Renal pelvis (tissue), 4 donors: ENCODE data around the gene SGCD. TPM values are rescaled to one million over a fixed set of nuclear protein-coding genes. Genes with fewer than 3 reads are reported as not detected.

Source experiments
- DNase-seq: peaks from one replicate; pipeline ENCODE4 v3.0.0-alpha.2; 2013
- polyA plus RNA-seq, 3 donors: library from polyadenylated mRNA; unstranded; fragments of 120-200 nt; gene quantifications; one replicate each; pipeline ENCODE4 v1.2.1, GENCODE V29; 2013; ENCODE audit not compliant: insufficient read length in 3 of 3

The SGCD gene
- polyA plus RNA-seq, 3 donors = 5.2 to 6.7 (median 6.2) TPM

DNA sequence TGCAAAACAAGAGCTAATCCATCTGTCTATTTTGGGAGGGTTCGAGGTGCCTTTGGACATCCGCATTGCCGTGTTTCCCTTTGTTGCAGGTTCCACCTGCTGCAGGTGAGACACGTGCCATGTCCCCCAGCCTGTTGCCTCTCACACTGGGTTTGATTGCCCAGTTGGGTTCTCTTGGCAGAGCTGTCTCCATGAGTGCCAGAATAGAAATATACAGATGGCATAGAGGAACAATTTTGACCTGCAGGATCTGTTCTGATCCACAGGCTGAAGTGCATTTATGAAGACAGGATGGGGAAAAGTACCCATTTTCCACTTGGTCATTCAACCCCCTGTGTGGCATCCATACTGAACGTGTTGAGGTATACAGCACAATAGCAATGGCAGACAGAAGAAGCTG lies 178.1 kb downstream of the SGCD start:
- DNase-seq = no peak

DNA sequence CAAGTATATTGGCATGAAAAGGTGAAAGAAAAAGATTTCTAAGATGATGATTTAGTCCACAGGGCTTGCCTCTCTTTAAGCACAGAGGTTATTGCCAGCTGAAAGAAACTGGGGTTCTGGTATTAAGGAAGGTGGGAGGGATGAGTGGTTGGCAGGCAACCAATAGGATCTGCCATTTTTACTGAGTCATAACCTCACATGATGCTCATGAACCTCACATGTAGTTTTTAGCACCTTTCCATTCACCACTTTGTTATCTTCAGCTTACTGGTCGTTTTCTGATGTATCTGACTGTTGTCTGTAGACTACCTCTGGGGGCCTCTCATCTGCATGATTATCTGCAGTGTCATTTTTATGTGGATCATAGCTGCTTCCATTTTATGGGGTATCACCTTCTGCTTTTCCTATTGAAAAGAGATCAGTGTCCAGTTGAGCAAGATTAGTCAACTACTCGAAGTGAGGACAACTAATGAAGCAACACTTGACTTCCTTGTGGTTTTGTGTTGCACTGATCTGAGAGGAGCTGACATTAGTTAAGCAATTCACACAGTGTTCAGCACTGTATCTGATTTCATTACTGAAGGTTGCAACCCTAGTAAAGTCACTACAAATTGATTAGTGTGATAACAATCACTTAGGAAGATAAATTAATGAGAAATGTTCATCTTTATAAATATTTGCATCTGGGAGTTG lies 186.3 kb downstream of the SGCD start:
- no peak for DNase-seq

DNA sequence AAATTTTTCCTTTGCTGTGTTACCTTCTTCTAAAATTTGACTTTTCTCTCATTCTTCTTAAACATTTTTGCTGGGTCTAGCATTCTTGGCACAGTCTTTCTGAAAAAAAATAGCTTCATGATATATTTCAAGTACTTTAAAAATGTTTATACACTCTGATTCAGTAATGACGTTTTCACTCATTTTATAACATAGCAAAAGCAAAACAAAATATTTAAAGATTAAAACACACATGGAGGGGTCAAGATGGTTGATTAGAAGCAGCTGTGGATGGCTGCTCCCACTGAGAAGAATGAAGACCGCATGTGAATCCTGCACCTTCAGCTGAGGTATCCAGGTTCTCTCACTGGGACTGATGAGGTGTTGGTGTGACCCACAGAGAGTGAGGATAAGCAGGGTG lies 188.2 kb downstream of the SGCD start:
- no peak for DNase-seq

DNA sequence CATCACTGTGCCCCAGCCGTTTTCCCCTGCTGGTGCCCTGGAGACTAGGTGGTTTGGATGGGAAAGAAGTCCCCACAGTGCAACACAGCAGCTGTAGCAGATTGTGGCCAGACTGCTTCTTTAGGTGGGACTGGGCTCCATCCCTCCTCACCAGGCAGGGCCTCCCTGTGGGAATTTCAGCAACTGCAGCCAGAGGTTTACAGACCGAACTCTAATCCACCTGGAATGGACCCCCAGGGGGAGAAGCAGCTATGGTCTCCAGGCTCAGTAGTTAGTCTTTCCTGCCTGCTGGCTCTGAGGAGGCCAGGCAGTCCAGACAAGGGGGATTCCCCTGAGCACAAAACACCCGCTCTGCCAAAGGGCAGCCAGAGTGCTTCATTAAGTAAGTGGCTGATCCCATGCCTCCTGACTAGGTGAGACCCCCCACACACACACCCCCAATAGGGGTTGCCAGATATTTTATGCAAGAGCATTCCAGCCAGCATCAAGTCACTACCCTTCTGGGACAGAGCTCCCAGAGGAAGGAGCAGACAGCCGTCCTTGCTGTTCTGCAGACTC lies 188.9 kb downstream of the SGCD start:
- no peak for DNase-seq

DNA sequence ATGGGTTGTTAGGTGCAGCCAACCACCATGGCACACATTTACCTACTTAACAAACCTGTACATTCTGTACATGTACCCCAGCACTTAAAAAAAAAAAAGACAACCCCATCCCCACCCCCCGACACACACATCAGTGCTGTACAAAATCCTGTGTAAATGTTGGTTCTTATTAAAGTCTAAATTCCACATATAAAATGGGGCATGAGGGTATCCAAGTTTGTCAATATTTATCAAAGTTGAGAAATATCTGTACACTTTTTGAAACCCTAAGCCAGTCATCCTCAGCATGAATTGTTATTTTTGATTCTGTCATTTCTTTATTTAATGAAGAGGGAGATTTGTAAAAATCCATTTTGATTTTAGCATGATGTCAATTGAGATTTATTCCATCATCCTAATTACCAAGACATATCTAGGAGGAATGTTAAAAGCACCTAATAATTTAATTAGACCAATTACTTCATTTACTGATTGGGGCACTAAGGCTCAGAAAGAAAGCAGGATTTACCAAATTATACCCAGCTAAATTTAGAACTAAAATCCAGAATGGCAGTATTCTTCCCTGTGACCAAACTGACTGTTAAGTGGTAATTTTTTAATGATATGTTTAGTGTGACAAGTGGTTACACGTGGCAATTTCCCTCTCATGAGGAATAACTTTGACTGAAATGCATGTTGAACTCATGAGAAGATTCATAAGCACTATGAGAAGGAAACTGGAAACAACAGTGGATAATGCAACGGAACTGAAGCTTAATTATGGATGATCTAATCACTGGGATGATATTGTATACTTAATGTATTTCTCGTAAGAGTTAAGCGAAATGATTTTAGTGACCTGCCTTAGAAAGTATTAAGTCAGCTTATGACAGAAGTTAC lies 195.9 kb downstream of the SGCD start:
- no peak for DNase-seq

DNA sequence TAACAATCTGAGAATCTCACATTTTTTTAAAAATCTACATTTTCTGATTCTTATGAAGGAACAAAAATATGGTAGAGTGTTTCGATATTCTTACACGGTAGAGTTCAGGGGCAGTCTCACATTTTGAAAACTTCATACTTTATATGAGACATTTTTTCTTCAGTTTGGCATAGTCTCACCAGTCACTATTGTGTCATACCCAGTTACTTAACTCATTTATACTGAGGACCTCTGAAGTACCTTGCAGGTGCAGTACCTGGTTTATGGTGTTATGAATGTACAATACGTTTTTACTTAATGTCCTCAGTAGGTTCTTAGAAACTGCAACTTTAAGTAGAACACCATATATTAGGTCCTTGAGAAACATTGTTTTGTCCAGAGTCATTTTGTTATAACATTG lies 196.6 kb downstream of the SGCD start:
- no peak for DNase-seq

DNA sequence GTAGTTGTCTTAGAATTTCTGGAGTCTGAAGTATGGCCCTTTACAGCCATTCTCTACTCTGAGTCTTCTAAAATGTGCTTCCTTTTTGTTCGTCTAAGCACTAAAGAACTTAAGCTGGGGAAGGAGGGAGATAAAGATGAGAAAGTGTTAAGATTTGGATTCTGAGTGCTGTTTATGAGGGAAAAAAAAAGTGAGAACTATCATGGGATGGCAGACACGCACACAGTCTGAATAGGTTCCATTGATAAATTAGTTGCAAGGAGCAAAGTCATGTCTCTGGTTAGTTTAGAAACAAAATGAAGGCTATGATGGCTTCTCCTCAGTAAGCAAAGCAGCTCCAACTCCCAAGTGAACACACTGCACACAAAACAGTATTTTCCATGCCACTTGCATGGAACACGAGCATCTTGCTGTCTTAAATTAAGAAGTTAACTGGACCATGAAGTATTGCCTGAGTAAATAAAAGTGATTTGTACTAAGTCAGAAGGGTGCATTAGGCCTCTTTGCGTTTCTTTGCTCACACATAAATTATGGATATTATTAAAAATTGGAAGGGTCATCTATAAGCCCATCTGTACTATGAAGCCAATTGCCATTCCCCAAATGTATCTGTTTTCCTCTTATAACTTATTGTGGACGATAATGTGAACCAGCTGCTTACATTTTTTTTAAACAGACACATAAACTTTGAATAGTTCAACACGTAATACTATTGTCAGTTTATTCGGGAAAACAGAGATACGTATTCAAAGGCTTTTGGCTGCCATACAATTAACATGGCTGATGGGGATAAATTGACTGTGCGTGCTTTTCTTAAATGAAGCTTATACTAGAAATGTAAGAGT lies 199.3 kb downstream of the SGCD start:
- peak; percentile 30 for DNase-seq

DNA sequence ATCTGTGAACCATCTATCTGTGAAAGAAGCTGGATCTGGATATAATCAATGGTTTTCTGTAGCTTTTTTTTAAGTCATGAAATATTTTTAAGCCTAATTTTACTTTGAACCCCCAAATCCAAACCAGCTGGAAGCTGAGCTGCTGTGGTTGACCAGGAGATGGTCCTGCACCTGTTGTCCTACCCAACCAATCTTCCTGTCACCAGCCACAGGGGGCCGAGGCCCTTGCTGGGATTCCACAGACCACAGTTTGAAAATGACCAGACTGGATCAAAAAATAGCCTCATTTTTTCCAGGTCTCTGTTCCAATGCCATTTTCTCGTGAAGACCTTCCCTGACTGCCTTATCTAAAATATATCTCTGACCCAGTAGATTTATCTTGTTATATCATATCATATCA lies 200.6 kb downstream of the SGCD start:
- DNase-seq = no peak

DNA sequence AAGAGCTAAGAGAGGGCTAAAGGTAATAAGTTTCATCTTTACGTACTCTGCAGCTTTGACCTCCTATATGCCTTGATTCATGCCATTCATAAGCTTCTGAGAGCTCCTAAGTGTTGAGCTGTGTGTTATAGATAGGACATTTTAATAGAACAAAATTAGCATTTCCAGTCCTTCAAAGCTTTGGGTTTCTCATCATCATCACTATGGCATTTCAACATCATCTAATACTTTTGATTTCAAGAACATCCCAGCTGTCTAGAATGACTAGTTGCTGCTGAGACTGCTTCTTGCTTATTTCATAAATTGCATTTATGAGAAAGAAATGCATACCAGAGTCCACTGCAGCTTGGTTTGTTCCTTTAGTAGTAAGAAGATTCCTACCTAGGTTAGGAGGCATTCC lies 201.7 kb downstream of the SGCD start:
- DNase-seq = no peak

DNA sequence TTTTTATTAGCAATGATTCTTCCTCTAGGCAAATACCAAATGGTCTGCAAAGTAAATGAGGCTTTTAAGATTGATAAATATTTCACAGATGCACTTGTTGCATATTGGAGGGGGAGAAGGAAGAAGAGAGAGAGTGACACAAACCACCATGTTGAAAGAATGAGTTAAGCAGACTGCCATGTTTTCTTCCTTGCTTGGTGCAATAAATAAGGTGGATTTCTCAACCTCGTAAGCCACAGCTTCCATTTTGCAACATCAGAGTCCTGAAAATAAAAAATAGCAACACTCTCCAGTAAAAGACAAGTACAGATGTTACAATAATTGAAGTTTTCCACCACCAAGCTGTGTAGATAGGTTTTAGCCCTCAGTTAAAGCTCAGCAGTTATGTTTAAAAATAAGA lies 202.9 kb downstream of the SGCD start:
- DNase-seq = no peak

DNA sequence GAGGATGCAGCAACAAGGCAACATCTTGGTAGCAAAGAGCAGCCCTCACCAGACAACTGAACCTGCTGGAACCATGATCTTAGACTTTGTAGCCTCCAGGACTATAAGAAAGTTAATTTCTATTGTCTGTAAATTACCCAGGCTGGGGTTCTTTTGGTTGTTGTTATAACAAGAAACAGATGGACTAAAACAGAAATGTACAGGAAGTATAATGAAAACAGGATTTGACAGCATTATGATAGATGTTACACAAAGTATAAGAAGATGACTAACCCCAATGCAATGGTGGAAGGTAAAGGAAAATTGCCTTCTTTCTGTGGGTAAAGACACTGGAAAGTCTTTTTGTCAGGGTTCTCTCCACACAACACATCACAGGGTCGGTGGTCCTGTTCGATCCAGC lies 204.2 kb downstream of the SGCD start:
- no peak for DNase-seq

DNA sequence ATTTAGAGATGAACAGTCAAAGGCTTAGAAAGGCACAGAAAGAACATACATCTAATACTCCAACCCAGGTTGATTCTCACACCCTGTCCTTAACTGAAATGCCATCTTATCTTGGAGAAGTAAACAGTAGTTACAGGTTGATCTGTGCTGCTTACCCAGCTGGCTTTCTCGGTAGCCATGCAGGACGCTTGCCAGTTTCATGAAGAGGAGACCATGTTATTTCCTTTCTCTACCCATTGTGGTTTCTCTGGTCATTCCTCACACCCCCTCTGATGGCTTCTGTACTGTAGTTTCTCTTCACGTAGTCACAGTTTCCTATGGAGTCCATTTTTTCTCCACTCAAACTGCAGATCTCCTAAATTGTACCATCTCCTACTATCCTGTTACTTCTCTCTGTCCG lies 206.0 kb downstream of the SGCD start:
- DNase-seq = no peak

DNA sequence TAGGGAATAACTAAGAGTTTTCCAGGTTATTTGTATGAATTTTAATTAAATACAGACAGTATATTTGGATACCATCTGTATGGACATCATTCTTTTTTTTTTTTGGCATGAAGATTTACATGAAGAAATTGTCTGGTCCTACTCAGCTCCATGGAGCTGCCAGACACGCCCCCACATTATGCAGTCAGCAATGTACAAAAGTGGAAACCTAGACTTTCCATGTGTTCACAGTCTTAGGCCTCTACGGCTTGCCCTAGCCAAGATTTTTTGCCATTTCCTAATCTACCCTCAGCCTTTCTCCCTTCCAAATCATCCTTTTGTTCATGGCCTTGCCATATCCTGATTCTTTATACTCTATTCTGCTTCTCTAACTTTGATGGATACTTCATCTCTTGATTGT lies 207.1 kb downstream of the SGCD start:
- no peak for DNase-seq

DNA sequence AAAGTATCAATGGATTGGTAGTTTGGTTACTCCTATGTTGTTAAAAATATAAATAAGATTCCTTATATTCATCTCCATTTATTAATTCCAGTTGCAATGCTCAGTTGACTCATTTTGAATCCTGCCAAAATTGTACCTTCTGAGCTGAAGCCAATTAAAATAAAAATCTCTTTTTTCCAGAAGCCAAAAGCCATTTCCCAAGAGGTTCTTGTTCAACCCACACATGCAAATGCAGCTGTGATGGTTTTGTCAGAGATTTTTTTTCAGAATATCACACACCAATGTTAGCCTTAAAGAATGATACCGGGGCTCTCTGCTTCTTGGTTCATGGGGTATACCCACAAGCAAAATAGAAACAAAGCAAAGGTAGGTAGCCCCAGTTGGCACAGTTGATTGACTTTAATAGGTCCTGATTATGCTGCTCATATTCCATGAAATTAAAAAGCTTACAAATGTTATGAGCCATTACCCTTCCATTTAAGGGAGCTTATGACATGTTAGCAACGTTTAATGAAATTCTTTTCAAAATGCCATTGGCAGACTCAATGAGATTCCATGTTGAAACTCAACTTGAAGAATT lies 208.0 kb downstream of the SGCD start:
- peak; percentile 26 for DNase-seq

DNA sequence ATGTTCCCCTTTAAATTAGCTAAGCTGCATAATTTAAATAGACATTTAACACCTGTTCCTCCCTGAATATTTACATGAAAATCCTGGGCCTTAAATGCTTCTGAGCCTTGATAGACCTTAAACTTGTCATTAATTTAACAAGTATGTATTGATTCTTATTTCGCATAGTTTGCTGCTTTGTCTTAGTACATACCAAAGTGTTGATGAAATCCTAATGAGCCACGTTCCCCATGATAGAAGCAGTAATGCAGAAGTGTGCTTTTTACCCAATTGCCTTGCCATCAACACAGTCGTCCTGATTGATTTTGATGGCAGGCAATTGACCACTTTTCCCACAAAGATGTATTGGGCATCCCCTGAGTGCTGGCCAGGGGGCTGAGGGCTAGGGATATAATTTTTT lies 213.5 kb downstream of the SGCD start:
- no peak for DNase-seq

DNA sequence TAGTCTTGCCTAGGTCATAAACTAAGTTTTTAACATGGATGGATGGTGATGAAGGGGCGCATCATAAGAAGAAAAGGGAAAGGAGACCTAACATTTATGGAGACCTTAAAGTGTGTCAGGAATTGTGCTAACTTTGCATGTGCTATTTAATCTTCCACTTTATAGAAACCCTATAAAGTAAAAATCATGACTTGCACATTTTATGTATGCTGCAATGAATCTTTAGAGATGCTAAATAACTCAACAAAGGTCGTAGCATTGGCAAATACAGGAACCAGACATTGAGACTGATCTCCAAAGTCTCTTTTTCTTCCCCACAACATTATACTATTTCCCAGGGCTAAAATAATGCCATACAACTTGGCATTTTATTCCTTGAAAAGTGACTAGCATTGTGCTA lies 214.6 kb downstream of the SGCD start:
- DNase-seq = no peak

DNA sequence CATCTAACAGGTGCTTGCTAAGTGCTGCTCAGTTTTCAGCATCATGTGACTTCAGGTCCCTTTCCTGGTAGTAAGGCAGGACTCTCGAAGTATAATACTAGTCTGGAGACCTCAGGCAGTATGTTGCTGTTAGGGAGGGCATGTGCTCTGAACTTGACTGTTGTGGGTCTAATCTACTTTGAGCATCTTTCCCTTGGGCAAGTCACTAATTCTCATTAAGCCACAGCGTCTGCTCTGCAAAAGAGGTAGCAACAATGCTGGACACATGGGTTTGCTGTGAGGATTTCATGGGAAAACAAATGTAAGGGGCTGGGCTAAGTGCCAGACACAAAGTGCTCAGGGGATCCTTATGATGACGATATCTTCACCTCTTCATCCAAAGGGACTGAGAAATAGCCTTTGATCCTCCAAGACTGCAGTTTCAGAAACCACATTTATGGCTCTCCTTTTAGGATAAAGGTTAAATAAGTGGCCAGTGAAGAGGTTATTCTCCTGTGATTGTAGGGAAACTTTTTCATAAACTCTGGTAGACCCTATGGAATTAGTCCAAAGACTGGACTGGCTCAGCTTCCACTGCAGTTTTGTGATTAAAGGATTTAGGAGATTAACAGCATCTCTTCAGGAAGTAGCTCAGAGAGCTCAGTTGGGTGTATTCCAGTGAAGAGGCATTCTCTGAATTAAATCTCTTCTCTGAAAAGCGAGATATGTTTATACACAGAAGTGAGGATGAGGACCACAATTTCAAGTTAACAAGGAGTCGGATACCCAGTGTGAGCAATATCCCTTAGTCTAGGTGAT lies 216.6 kb downstream of the SGCD start:
- DNase-seq = no peak

DNA sequence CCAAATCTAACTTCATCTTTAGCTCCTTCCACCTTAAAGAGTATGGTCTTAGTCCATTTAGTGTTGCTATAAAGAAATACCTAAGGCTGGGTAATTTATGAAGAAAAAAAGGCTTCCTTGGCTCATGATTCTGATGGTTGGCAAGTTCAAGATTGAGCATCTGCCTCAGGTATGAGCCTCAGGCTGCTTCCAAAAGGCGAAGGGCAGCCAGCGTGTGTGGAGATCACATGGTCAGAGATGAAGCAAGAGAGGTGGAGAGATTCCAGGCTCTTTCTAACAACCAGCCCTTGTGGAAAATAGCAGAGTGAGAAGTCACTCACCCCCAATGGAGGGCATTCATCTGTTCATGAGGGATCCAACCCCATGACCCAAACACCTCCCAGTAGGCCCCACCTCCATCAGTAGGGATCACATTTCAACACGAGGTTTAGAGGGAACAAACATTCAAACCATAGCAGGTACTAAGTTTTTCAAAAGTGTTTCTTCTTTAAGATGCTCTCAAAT lies 225.9 kb downstream of the SGCD start:
- DNase-seq = no peak

DNA sequence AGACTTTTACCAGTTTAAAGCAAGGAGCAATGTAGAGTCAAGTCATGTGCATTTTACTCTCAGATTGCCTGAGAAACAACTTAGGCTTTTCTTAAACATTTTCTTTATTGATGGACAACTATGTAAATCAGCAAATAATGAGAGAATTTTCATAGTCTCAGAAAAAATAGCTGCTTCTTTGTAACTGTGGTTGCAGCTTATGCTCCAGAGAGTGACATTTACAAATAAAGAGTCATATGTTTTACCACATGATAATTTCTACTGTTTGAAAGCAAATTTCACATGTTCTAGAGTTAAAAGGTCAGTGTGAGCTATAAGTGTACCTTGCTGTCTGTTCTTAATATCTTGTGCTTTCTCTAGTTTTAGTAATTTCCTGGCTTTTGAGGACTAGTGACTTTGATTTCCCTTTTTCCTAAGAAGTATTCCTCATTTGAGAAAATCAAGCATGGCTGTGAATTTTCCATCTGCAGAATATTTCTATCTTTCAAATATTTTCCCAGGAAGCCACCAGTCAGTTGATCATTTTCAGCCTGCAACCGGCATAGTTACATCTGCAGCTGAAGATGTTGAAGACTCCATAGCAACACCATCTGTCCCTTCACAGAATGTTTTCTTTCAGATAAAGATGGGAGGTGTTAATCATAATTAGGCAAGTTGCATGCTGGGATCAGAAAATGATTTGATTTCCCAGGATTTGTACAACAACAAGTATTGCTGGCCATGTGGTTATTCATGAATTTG lies 229.9 kb downstream of the SGCD start:
- no peak for DNase-seq

DNA sequence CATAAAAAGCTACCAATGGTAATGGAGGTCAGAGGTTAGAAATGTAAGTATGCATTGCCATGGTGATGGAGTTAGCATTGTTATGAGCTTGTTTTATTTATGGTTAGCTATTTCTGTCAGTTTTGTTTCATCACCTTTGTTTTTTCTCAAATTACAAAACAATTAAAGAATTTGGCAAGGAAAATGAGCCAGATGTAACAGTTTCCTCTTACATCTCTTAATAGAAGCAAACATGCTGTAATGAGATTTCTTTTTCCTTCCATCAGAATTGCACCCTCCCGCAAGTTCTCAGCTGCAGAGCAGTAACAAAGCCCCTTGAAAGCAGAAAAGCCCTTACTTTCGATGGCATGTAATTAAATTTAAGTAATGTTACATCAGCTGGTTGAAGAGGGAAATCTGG lies 233.0 kb downstream of the SGCD start:
- peak; percentile 3 for DNase-seq
